H1 (cell line): ENCODE results near the gene PRRX2.

Experiments
- CHD1 ChIP-seq: IDR thresholded peaks from 2 replicates; pipeline ENCODE4 v1.6.1; 2012; ENCODE audit warnings: low read depth, low read length, improper control_type of control experiment
- CTCF ChIP-seq, 3 experiments: IDR thresholded peaks; 1 replicate in 2 of 3; 2 replicates in 1 of 3; pipeline versions ENCODE4 v1.5.1 to v1.6.1; 2011; ENCODE audit warnings: low read length in 3 of 3, mild to moderate bottlenecking in 3 of 3, inconsistent platforms in 2 of 3, low read depth in 1 of 3, moderate library complexity in 1 of 3; ENCODE audit not compliant: insufficient read depth in 1 of 3; ENCODE audit errors: control extremely low read depth in 1 of 3
- RAD21 ChIP-seq, 2 experiments: IDR thresholded peaks in 1 of 2; conservative IDR thresholded peaks in 1 of 2; 2 replicates each; pipeline ENCODE4 v1.6.1; 2011; ENCODE audit warnings: low read depth in 2 of 2, low read length in 2 of 2, improper control_type of control experiment in 1 of 2, inconsistent platforms in 1 of 2, mild to moderate bottlenecking in 1 of 2, moderate library complexity in 1 of 2

- TF ChIP-seq CTCF (IDR thresholded peaks at IDR 0.05; ENCODE audit: control extremely low read depth in 1 of 3, insufficient read depth in 1 of 3, low read depth in 1 of 3, low read length in 3 of 3) (no peak), CHD1 (no peak), RAD21 (IDR thresholded peaks at IDR 0.05 in 1 of 2, conservative IDR thresholded peaks at IDR 0.05 in 1 of 2; ENCODE audit: low read depth in 2 of 2, low read length in 2 of 2) (no peak)
Observed at GRCh38 chr9:129667378-129667777, 1.9 kb downstream of the PRRX2 start.
